ENCODE measurements around the gene FKBP10. TPM values are rescaled to one million over a fixed set of nuclear protein-coding genes. Genes with fewer than 3 reads are reported as not detected.
"Not testable (repeated sequence)": the region's sequence is repeated elsewhere in the genome, so short reads cannot be mapped to it uniquely, and the experiment has no call there.

The FKBP10 gene
- total and polyA plus RNA-seq, 2 donors, result 84.5 to 166 TPM

DNA sequence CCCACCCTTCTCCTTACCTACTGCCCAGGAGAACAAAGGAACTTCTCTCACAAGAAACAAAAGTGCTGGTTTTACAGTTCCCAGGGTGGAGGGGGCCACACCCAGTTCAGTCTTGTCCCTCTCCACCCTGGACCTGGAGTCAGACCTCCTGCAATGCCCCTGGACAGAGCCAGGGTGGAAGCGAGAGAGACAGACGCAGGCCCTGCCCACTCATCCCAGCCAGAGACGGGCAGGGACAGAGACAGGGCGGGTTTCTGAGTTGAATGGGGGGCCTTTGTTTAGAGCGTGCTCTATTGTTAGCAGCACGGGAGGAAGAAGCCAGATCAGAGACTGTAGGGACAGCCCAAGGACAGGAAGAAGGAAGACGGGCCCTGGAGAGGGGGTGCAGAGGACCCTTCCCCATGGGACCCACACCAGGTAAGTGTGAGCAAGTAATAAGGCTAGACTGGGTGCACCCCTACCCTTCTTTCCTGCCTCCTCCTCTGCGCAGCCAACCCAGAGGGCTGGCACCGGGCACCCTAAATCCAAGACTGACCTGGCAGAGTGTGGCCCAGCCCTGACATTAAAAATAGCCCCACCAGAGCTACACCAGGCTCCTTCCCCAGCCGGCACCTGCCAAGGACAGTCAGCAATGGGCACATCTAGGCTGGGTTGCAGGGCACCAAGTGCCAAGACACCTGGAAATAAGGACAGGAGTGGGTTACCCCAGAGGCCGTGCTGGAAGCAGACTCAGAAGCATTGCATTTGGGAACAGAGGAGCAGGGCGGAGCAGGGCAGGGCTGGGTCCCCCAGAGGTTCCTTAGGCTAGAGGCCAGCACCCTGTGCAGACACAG is 37.2 kb upstream of the FKBP10 start:
- no peaks in the 10 kb centered on the region for H3K4me1 ChIP-seq (ENCODE audit: insufficient read depth)

DNA sequence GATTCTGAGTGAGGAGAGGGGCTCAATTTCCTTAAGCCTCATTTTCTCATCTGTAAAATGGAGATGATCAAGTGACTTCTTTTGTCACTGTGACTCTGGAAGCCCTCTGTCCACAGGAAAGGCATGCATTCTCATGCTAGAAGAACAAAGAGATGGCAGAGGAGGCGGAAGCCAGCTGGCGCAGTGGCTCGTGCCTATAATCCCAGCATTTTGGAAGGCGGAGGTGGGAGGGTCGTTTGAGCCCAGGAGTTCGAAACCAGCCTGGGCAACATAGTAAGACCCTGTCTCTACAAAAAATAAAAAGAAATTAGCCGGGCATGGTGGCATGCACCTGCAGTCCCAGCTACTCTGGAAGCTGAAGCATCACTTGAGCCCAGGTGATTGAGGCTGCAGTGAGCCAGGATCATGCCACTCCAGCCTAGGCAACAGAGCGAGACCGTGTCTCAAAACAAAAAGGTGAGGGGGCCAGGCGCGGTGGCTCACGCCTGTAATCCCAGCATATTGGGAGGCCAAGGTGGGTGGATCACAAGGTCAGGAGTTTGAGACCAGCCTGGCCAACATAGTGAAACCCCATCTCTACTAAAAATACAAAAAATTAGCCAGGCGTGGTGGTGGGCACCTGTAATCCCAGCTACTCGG is 36.4 kb upstream of the FKBP10 start:
- H3K36me3 ChIP-seq (ENCODE audit: insufficient read depth); H3K4me1 ChIP-seq (ENCODE audit: insufficient read depth); H3K4me3 ChIP-seq (ENCODE audit: low read depth, low read length); DNase-seq (ENCODE audit: extremely low spot score); H3K27ac ChIP-seq (ENCODE audit: low read depth): not testable (repeated sequence)
- WGBS, result 89% methylated on average over 14 of the region's 14 CpGs

More for the DNA sequence above, 37.2 kb upstream of the FKBP10 start:
- 82% methylated on average over 12 of the region's 12 CpGs for WGBS
- DNase-seq (ENCODE audit: extremely low spot score), result no peak
- H3K27ac ChIP-seq (ENCODE audit: low read depth), result no peak overlapping the region
- H3K36me3 ChIP-seq (ENCODE audit: insufficient read depth), result no peaks in the 10 kb centered on the region
- H3K4me3 ChIP-seq (ENCODE audit: low read depth, low read length), result no peak overlapping the region

DNA sequence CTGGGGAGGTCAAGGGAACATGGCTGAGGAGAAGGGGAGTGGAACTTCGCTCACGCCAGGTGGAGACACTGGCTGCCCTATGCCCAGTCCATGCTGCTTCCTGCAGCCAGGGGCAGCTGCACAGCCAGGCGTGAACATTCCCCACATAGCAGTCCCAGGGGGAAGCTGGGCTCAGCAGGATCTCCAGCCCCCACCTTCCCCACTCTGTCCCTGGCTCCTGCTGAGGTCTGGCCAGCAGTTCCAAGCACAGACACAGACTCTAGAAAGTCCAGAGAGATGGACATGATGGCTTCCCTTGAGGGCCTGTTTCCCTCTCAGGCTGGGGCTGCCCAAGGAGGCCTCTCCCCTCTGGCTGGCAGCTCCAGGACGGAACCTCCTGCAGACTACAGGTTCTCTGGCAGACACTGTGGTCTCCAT is 35.6 kb upstream of the FKBP10 start:
- no peak for DNase-seq (ENCODE audit: extremely low spot score)
- WGBS, result 45% methylated on average over 4 of the region's 4 CpGs

DNA sequence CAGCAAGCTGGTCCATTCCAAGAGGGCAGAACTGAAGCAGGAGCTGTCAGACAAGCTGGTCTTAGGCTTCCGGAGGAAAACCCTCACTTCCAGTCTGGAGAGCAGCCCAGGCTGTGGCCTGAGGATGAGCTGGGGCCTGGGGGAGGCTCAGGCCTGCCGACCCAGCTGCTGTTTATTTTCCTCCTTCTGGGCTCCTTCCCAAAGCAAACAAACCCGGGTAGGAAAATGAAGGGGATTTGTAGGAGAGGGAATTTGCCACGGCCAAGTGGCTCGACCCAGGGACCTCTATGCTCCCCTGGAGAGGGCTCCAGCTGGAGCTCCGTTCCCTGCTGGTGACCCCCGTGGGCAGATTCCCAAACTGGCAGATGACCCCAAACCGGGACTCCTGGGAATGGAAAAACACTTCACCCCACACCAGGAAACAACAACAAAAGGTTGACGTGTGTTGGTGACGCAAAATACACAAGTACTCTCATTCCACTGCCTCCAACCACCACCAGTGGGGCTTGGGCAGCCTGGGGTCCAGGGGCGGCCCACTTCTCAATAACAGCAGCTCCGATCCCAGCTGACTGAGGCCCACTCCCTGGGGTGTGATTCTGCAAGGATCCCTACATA is 35.1 kb upstream of the FKBP10 start:
- H3K27ac ChIP-seq (ENCODE audit: low read depth), result peak overlapping the region; percentile 13
- WGBS, result 24% methylated on average over 12 of the region's 12 CpGs
- no peak overlapping the region for H3K4me3 ChIP-seq (ENCODE audit: low read depth, low read length)
- no peaks in the 10 kb centered on the region for H3K36me3 ChIP-seq (ENCODE audit: insufficient read depth)
- peak; percentile 66 for DNase-seq (ENCODE audit: extremely low spot score)
- no peaks in the 10 kb centered on the region for H3K4me1 ChIP-seq (ENCODE audit: insufficient read depth)

More for the DNA sequence above, 35.6 kb upstream of the FKBP10 start:
- Histone ChIP-seq H3K4me1 (ENCODE audit: insufficient read depth) (no peaks in the 10 kb centered on the region), H3K36me3 (ENCODE audit: insufficient read depth) (no peaks in the 10 kb centered on the region), H3K4me3 (ENCODE audit: low read depth, low read length) (no peak overlapping the region), H3K27ac (ENCODE audit: low read depth) (peak overlapping the region; percentile 0)

DNA sequence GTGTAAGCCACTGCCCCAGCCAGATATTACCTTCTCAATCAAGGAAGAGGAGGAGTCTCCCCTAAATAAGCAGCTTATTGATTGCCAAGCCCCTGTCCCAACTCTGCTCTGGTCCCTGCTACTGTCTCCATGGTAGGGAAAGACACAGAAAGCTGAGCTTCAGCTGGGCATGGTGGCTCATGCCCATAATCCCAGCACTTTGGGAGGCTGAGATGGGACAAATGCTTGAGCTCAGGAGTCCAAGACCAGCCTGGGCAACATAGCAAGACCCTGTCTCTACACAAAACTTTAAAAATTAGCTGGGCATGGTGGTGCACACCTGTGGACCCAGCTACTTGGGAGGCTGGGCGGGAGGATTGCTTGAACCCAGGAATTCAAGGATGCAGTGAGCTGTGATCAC is 32.9 kb upstream of the FKBP10 start:
- Histone ChIP-seq H3K4me3 (ENCODE audit: low read depth, low read length) (no peak overlapping the region), H3K36me3 (ENCODE audit: insufficient read depth) (no peaks in the 10 kb centered on the region), H3K27ac (ENCODE audit: low read depth) (no peak overlapping the region), H3K4me1 (ENCODE audit: insufficient read depth) (no peaks in the 10 kb centered on the region)
- 100% methylated on average over 1 of the region's 1 CpG for WGBS
- no peak for DNase-seq (ENCODE audit: extremely low spot score)

DNA sequence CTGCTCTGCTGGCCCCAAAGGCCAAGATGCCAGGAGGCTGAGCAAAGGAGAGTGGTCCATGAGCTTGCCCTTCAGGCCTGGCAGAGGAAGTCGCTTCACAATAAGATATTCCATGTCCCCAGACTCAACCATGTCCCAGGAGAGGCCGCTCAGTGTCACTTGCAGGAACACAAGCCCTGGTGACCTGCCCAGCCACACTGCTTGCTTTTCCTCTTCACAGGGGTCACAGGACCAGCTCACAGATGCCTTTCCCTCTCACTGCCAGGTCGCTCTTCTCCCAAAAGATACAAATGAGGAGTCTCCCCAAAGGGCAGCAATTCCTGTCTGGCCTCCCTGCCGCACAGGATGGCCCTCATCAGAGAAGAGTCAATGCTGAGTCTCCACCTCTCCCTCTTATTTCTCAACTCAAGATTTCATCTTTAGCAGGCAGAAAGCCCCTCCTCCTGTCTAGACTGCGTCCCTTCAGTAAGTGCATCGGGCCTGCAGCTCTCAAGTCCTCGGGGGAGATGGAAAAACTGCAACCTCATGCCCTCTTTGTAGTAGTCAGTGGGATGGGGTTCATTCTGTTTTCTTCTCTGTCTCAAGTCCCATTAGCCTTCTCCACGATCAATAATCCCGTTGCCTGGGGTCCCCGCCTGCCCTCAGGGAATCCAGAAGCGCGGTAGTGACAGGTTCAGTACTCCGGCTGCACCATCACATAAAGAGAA is 31.2 kb upstream of the FKBP10 start:
- no peak overlapping the region for H3K27ac ChIP-seq (ENCODE audit: low read depth)
- no peak for DNase-seq (ENCODE audit: extremely low spot score)
- no peak overlapping the region for H3K4me3 ChIP-seq (ENCODE audit: low read depth, low read length)
- no peaks in the 10 kb centered on the region for H3K4me1 ChIP-seq (ENCODE audit: insufficient read depth)
- H3K36me3 ChIP-seq (ENCODE audit: insufficient read depth), result no peaks in the 10 kb centered on the region
- WGBS, result 83% methylated on average over 13 of the region's 13 CpGs

DNA sequence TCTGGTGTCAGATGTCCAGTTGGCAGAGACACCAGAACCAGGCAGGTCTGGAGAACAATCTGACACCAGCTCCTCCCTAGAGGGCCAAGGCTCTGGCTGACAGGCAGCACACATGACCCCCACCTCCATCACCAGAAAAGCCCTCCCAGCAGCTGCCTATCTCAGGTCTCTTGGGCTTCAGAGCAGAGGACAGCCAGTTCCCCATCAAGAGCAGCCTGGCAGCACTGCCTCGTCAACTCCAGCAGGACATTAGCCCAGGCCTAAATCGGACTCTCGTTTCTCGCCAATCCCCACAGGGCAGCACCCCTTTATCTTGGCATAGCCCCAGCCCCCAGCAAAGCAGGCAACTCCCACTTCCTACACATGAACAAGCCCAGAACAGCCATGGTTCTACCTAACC is 30.7 kb upstream of the FKBP10 start:
- 74% methylated on average over 4 of the region's 4 CpGs for WGBS
- Histone ChIP-seq H3K36me3 (ENCODE audit: insufficient read depth) (no peaks in the 10 kb centered on the region), H3K27ac (ENCODE audit: low read depth) (no peak overlapping the region), H3K4me1 (ENCODE audit: insufficient read depth) (no peaks in the 10 kb centered on the region), H3K4me3 (ENCODE audit: low read depth, low read length) (no peak overlapping the region)
- DNase-seq (ENCODE audit: extremely low spot score), result no peak

DNA sequence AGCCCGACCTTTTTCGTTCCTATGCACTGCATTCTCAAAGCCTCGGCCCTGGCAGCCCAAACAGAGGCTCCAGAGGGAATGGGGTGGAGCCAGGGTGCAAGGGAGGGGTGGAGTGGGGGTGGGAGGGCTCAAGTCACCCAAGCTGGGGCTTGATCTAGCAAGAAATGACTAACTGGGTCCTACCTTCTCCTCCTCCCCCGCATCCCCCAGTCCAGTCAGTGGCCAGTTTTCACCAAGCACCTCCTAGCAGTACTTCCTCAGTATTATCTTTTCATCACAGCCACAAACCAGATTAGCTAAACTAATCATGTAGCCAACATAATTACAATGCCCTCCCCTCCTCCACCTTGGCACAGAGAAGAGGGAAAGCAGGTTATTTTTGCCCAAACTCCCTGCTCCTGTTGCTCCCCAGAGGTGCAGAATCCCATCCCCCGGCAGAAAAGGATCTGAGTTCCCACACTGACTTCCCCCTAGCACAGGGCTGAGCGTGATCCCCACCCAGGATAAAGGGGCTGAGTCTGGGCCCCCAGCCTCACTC is 28.5 kb upstream of the FKBP10 start:
- no peaks in the 10 kb centered on the region for H3K4me1 ChIP-seq (ENCODE audit: insufficient read depth)
- peak overlapping the region; percentile 10 for H3K4me3 ChIP-seq (ENCODE audit: low read depth, low read length)
- no peak for DNase-seq (ENCODE audit: extremely low spot score)
- WGBS, result 67% methylated on average over 6 of the region's 6 CpGs
- H3K27ac ChIP-seq (ENCODE audit: low read depth), result no peak overlapping the region
- H3K36me3 ChIP-seq (ENCODE audit: insufficient read depth), result no peaks in the 10 kb centered on the region

DNA sequence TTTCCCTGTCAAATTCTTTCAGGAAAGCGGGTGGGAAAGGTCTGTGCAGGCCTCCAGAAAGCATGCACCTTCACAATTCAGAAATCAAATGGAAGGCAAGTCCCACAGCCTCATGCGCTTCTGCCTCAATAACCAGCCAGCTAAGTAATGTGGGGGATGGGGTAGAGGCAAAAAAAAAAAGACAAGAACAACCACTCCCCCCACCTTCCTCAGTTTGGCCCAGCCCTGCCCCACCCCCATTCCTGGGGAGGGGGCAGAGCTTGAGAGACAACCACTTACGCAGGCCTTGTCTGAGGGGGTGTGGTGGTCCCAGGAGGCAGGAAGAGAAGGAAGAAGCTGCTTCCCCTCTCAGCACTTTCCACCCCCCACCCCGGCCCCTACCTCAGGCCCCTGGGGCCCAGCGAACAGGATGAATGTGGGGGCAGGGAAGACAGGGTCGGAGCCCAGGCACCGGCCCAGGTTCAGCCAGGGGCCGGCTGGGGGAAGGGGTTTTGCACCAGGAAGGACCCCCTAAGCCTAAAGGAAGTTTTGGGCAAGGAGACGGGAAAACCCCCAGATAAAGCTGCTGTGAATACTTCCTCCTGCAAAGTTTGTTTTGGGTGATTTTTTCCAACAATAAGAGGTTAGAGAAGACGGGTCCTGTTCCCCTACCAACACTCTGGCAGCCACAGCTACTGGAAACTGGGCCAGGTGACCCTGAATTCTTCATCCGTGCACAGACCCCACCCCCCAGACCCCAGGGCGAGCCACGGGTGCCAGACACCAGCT is 27.5 kb upstream of the FKBP10 start:
- H3K4me1 ChIP-seq (ENCODE audit: insufficient read depth), result no peaks in the 10 kb centered on the region
- DNase-seq (ENCODE audit: extremely low spot score), result no peak
- H3K36me3 ChIP-seq (ENCODE audit: insufficient read depth), result no peaks in the 10 kb centered on the region
- peak overlapping the region; percentile 66 for H3K4me3 ChIP-seq (ENCODE audit: low read depth, low read length)
- peak overlapping the region; percentile 83 for H3K27ac ChIP-seq (ENCODE audit: low read depth)
- WGBS, result 34% methylated on average over 13 of the region's 13 CpGs

DNA sequence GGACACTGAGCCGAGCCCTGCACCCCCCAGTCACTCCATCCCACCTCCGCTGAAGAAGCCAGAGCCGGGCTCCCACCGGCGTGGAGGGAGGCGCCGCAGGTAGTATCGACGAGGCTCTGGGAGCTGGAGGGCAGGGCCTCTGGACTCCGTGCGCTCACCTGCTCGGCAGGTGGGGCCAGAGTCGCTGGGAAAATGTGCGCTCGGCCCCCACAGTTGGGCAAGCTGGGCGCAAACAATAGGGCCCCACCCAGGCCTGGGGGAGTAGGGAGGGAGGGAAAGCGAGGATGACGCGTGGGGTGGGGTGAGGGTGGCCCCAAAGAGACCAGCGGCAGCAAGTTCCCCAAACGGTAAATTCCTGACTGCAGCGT is 27.0 kb upstream of the FKBP10 start:
- no peak for DNase-seq (ENCODE audit: extremely low spot score)
- 4% methylated on average over 22 of the region's 22 CpGs for WGBS

DNA sequence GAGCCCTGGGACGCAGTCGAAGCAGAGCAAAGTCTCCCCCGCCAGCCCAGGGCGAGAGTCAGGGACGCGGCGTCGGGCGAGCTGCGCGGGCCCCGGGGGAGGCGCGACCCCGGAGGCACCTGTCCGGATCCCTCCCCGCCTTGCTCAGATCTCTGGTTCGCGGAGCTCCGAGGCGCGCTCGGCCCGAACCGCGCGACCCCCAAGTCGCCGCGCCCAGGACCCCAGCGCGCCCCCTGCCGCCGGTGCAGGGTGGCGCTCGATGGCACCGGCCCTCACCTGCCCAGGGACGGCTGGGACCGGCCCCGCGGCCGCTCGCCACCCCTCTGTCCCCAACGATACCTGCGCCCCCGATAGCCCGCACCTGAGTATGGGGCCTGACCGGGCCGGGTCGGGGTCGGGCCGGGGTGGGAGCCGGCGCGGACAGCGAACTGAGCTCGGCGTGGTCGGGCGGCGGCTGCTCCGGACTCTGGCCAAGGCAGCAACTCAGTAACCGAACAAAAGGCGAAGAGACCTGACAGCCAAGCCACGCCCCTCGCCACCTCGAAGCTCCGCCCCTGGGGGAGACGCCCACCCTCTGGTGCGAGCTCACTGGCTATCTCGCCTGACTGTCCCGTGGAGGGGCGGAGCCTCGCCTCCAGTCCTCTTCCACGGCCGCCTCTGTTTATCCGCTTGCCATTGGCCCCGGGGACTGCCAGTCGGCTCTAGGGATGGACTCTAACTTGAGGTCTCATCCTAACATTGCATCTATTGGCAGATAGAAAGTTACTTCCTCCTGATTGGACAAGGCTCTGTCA is 26.4 kb upstream of the FKBP10 start, which contains the start of gene JUP:
TSS of gene JUP (minus strand) at position 485 of the 794 bp plus-strand sequence. CDS start 14,857 bp downstream, outside the sequence.
- H3K4me3 ChIP-seq (ENCODE audit: low read depth, low read length), result peak within 1 kb of the TSS; percentile 66
- peak; percentile 97 for DNase-seq (ENCODE audit: extremely low spot score)
- H3K4me1 ChIP-seq (ENCODE audit: insufficient read depth), result no peaks in the 10 kb centered on the region
- 1% methylated on average over 79 of the region's 79 CpGs for WGBS
- no peaks in the 10 kb centered on the region for H3K36me3 ChIP-seq (ENCODE audit: insufficient read depth)
- peak within 1 kb of the TSS; percentile 95 for H3K27ac ChIP-seq (ENCODE audit: low read depth)

More for the DNA sequence above, 27.0 kb upstream of the FKBP10 start:
- no peaks in the 10 kb centered on the region for H3K36me3 ChIP-seq (ENCODE audit: insufficient read depth)
- peak overlapping the region; percentile 66 for H3K4me3 ChIP-seq (ENCODE audit: low read depth, low read length)
- no peaks in the 10 kb centered on the region for H3K4me1 ChIP-seq (ENCODE audit: insufficient read depth)
- peak overlapping the region; percentile 95 for H3K27ac ChIP-seq (ENCODE audit: low read depth)

DNA sequence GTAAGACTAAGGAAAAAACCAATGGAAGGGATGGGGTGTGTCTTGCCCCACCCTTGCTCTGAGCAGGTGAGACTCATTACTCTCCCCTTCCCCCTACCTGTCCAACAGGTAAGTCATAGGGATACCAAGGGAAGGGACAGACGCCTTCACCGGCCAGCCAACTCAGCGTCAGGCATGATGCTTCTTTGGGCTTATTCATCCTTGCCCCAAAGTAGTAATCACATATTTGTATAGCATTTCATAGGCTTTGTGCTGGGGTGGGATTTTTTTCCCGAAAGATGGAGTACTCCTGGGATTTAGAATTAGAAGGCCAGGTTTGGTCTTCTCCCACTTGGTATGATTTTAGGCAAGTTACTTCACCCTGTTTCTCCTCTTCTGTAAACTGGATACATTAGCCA is 25.8 kb upstream of the FKBP10 start:
- Histone ChIP-seq H3K4me1 (ENCODE audit: insufficient read depth) (no peaks in the 10 kb centered on the region), H3K4me3 (ENCODE audit: low read depth, low read length) (no peak overlapping the region), H3K27ac (ENCODE audit: low read depth) (no peak overlapping the region), H3K36me3 (ENCODE audit: insufficient read depth) (no peaks in the 10 kb centered on the region)
- no peak for DNase-seq (ENCODE audit: extremely low spot score)
- WGBS, result 43% methylated on average over 4 of the region's 4 CpGs
